Stimulated activated CD8-positive, alpha-beta memory T cell treated with anti-CD3 and anti-CD28 coated beads, Interleukin-7, amount 100 ng/mL, for 24 hours (primary cell): ENCODE data around the gene OR52B2.
"Not testable (repeated sequence)": the region's sequence is repeated elsewhere in the genome, so short reads cannot be mapped to it uniquely, and the experiment has no call there.

Experiments used
- DNase-seq: peaks from one replicate; pipeline ENCODE4 v3.0.0-alpha.2; 2020; ENCODE audit warnings: low read depth

The OR52B2 gene

DNA sequence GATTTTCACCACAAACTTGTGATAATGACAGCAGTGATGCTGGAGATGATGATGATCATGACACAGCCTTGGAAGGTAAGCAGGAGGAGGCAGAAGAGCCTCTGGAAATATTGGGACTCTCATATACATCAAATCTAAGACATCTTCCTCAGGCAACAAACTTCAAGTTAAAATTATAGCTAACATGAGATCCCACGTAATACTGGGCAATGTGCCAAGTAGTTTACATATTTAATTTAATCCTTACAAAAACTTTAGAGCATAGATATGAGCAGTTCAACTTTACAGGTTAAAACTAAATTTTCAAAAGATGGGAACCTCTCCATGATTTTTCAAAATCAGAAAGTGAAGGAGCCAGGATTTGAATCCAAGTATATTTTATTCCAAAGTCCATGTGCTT, 19.0 kb downstream of the OR52B2 start:
- DNase-seq = no peak

DNA sequence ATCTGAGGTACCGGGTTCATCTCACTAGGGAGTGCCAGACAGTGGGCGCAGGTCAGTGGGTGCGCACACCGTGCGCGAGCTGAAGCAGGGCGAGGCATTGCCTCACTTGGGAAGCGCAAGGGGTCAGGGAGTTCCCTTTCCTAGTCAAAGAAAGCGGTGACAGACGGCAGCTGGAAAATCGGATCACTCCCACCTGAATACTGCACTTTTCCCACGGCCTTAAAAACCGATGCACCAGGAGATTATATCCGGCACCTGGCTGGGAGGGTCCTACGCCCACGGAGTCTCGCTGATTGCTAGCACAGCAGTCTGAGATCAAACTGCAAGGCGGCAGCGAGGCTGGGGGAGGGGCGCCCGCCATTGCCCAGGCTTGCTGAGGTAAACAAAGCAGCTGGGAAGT, 26.4 kb downstream of the OR52B2 start:
- DNase-seq = not testable (repeated sequence)

DNA sequence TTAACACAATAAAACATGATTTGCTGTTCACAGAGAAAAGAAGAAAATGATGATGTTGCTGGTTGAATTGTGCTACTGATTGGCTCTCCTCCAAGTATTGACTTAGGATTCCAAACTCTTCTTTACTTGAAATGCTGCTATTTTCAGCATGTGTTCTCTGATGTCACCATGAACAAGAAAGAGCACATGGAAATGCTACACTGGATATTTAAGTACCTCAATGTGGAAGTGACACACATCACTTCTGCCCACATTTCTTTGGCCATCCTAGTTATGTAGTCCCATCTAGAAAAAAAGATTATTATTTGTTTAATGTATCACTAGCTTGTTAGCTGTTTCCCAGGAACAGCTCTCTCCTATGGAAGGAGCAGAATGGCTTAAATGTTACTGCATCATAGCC, 27.2 kb downstream of the OR52B2 start:
- DNase-seq = no peak

DNA sequence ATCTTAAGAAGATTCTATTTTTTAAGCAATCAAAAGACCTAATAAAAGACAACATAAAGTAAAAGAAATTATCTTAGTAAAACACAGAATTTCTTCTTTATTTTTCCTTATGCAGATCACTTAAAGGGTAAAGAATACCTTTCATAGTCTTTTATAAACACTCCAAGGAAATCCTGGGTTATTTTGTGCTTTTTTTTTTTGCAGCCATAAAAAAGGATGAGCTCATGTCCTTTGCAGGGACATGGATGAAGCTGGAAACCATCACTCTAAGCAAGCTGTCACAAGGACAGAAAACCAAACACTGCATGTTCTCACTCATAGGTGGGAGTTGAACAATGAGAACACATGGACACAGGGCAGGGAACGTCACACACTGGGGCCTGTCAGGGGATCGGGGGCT, 34.2 kb downstream of the OR52B2 start:
- DNase-seq = not testable (repeated sequence)

DNA sequence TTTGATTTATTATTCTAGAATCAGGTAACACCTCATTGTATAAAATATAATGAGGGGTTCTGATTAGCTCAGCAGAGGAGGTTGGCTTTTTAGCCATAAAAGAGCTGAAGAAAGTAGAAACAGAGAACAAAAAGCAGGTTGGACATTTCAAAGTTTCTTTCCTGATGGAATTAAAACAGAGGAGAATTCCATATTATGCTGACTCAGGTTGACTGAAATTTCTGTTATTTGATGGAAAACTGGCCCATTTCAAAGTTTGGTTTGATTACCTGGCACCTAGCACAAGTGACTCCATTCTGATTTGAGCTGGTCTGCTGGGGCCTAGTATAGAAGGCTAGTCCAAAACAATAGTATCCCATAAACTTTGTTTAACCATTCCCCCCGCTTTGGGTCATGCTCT, 37.7 kb downstream of the OR52B2 start:
- DNase-seq = no peak

DNA sequence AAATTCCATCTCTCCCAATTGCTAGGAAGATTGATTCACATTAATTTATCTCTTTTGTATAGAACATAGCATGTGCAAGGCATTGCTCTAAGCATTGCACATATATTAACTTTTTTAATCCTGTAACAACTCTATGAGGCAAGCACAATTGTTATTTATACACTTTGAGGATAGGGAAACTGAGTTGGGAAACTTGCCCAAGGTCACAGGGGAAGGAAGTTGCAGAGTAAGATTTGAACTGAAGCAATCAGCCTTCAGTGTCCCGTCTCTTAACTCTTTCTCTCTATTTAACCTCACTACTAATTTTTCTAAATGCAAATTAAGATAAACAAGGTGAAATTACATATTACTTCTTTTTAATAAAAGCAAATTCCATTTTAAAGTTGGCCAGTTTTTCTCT, 40.5 kb downstream of the OR52B2 start:
- no peak for DNase-seq

DNA sequence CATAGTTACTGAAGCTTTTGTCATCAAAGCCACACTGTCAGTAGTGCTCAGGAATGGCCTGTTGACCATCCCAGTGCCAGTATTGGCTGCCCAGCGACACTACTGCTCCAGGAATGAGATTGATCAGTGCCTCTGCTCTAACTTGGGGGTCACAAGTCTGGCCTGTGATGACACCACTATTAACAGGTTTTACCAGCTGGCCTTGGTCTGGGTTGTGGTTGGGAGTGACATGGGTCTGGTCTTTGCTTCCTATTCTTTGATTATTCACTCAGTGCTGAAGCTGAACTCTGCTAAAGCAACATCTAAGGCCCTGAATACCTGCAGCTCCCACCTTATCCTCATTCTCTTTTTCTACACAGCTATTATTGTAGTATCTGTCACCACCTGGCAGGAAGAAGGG, 41.1 kb downstream of the OR52B2 start:
- DNase-seq = no peak

DNA sequence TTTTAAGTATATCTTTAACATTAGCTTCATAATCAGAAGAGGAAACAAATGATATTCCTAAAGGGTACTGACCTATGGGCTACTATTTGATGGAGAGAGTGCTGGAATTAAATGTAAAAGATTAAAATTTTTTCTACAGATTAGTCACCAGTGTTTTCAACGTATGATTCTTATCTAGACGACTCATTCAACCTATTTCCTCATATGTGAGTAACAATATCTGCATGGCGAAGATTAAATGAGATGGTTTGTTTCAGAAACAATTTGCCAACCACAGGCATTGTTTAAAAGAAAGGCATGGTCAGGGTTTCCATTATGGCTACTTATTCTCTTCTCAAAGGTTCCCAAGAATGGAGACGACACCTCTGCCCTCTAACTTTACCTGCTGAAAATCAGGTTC, 42.2 kb downstream of the OR52B2 start:
- DNase-seq = no peak

DNA sequence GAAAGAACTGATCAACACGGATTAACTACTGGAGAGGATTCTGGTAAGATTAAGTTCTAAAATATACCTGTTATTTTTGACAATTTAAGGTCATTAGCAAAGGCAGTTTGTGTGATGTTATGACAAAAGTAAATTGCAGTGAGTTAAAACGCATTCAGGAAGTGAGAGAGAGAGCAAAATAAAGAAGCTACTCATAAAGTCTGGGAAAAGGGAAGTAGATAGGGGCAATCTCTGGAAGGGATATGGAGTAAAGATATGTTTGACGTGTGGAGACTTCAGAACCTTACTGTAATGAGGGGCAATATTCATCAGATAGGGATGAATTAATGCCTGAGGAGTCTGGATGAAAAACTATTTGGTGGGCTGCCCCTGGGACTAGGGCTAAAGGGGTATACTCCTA, 45.9 kb downstream of the OR52B2 start:
- no peak for DNase-seq
